GM12878 (cell line): ENCODE data around the gene YPEL4. TPM values are rescaled to one million over a fixed set of nuclear protein-coding genes. Genes with fewer than 3 reads are reported as not detected.

ENCODE experiments used
- ASH2L ChIP-seq: fragments of 300-600, 200-600 bp; sonication (generic); IDR thresholded peaks from 2 replicates; pipeline ENCODE4 v1.6.1; 2017; ENCODE audit warnings: low read depth, mild to moderate bottlenecking, borderline replicate concordance
- BCL3 ChIP-seq: IDR thresholded peaks from 2 replicates; pipeline ENCODE4 v1.6.1; 2011; ENCODE audit warnings: borderline replicate concordance, low read depth, mild to moderate bottlenecking, moderate library complexity, low read length; ENCODE audit not compliant: insufficient read depth, poor library complexity, severe bottlenecking
- BMI1 ChIP-seq: fragments of 450-650 bp; IDR thresholded peaks from 2 replicates; pipeline ENCODE4 v1.6.1; 2016; ENCODE audit warnings: mild to moderate bottlenecking, moderate library complexity, borderline replicate concordance
- CREB1 ChIP-seq: IDR thresholded peaks from 2 replicates; pipeline ENCODE4 v1.6.1; 2012; ENCODE audit warnings: low read depth, mild to moderate bottlenecking, inconsistent platforms
- EGR1 ChIP-seq, 2 experiments: IDR thresholded peaks; 1 replicate in 1 of 2; 2 replicates in 1 of 2; pipeline ENCODE4 v1.6.1; 2011 to 2012; ENCODE audit warnings: low read depth in 2 of 2, low read length in 2 of 2, borderline replicate concordance in 1 of 2, mild to moderate bottlenecking in 1 of 2, moderate library complexity in 1 of 2
- EP300 ChIP-seq, 2 experiments: fragments of 150-350 bp in 1 of 2; IDR thresholded peaks; 2 replicates each; pipeline ENCODE4 v1.6.1; 2011 to 2012; ENCODE audit warnings: low read depth in 2 of 2, low read length in 2 of 2, borderline replicate concordance in 1 of 2, improper control_type of control experiment in 1 of 2, inconsistent platforms in 1 of 2; ENCODE audit not compliant: control insufficient read depth in 1 of 2
- HDAC6 ChIP-seq: fragments of 200-600 bp; sonication (generic); IDR thresholded peaks from one replicate; pipeline ENCODE4 v1.8.0; 2017; ENCODE audit warnings: antibody characterized with exemption; ENCODE audit not compliant: unreplicated experiment
- PBX3 ChIP-seq: IDR thresholded peaks from 2 replicates; pipeline ENCODE4 v1.6.1; 2011; ENCODE audit warnings: mild to moderate bottlenecking, low read depth, low read length, moderate library complexity; ENCODE audit not compliant: insufficient replicate concordance
- SIN3A ChIP-seq: IDR thresholded peaks from 2 replicates; pipeline ENCODE4 v1.6.1; 2012; ENCODE audit warnings: low read depth, low read length, improper control_type of control experiment
- ZBED1 ChIP-seq: IDR thresholded peaks from 2 replicates; pipeline ENCODE4 v1.6.1; 2016; ENCODE audit warnings: borderline replicate concordance
- polyA plus RNA-seq, 11 experiments: library from polyadenylated mRNA; depleted of rRNA in 4 of 11; unstranded in 6 of 11; stranded (reverse) in 5 of 11; fragments of >200 nt; fragmentation: Nextera tagmentation in 4 of 11; fragmentation: Illumina TruSeq in 1 of 11; extraction: Ambion mirVana in 4 of 11; extraction: Trizol in 1 of 11; gene quantifications; 1 replicate in 1 of 11; 2 replicates in 10 of 11; pipeline versions ENCODE4 v1.2.1 to v1.2.3, GENCODE V29; 2011 to 2016; ENCODE audit warnings: inconsistent platforms in 2 of 11, missing spikeins in 2 of 11, low read depth in 1 of 11
- total RNA-seq, 4 experiments: library from RNA; depleted of rRNA in 3 of 4; stranded (reverse); fragments of >200 nt in 3 of 4; fragmentation: Illumina TruSeq in 1 of 4; extraction: Trizol in 1 of 4; gene quantifications; 2 replicates each; pipeline versions ENCODE4 v1.2.1 to v1.2.3, GENCODE V29; 2013 to 2021
- TF ChIP-seq, protein P1 (sequence below): fragments of 450-650 bp; IDR thresholded peaks from 2 replicates; pipeline ENCODE4 v1.6.1; 2016; ENCODE audit warnings: mild to moderate bottlenecking, moderate library complexity, borderline replicate concordance
- TF ChIP-seq, protein P2 (sequence below): IDR thresholded peaks from 2 replicates; pipeline ENCODE4 v1.6.1; 2011; ENCODE audit warnings: low read depth, low read length, improper control_type of control experiment, borderline replicate concordance
- TF ChIP-seq, protein P3 (sequence below): fragments of 450-650 bp; formaldehyde crosslinking; IDR thresholded peaks from 2 replicates; pipeline ENCODE4 v1.5.0; 2022; ENCODE audit warnings: mild to moderate bottlenecking, missing genetic modification characterization
- TF ChIP-seq, protein P4 (sequence below): fragments of 450-650 bp; IDR thresholded peaks from 2 replicates; pipeline ENCODE4 v1.6.1; 2014; ENCODE audit warnings: mild to moderate bottlenecking

The YPEL4 gene
- total and polyA plus RNA-seq, 10 of the 15 experiments (the other 5 are each of a cell fraction or from before 2014, with no cell fraction given) = 0.07 to 0.50 (median 0.13) TPM; not detected in 5

DNA sequence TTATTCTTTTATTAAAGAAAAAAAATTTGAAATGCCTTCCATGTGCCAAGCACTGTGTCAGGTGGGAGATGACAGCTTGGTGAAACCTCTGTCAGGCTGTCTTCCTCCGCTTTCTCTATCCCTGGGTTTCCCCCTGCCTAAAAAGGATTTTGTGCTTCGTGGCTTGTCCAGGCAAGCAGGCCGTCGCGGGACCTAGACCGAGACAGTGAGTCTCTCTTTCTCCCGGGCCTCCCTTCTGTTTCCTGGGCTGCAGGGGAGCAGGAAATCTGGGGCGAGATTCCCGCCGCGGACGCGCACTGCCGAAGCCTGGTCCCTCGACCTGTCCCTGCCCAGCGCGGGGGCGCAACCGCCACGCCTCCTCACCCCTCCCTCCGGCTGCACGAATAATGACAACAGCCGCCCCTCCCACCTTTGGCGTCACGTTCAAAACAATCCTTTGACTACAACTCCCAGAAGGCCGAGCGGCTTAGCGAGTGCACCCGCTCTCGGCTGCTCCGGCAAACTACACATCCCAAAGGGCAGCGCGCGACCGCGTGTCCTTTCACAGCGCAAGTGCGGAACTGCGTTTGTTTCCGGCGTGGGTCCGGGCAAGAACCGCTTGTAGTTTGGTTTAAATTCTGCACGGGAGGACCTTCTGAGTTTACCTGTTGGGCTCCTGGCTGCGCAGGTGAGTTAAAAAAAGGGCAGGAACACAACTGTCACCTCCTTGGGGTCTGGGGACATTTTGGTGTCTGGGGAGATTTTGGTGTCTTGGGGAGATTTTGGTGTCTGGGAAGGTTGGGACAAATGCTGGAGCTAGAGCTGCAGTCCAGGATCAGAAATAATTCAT is 7.7 kb upstream of the YPEL4 start, which contains the start of gene CLP1 (continued):
- TF ChIP-seq, protein P1, sequence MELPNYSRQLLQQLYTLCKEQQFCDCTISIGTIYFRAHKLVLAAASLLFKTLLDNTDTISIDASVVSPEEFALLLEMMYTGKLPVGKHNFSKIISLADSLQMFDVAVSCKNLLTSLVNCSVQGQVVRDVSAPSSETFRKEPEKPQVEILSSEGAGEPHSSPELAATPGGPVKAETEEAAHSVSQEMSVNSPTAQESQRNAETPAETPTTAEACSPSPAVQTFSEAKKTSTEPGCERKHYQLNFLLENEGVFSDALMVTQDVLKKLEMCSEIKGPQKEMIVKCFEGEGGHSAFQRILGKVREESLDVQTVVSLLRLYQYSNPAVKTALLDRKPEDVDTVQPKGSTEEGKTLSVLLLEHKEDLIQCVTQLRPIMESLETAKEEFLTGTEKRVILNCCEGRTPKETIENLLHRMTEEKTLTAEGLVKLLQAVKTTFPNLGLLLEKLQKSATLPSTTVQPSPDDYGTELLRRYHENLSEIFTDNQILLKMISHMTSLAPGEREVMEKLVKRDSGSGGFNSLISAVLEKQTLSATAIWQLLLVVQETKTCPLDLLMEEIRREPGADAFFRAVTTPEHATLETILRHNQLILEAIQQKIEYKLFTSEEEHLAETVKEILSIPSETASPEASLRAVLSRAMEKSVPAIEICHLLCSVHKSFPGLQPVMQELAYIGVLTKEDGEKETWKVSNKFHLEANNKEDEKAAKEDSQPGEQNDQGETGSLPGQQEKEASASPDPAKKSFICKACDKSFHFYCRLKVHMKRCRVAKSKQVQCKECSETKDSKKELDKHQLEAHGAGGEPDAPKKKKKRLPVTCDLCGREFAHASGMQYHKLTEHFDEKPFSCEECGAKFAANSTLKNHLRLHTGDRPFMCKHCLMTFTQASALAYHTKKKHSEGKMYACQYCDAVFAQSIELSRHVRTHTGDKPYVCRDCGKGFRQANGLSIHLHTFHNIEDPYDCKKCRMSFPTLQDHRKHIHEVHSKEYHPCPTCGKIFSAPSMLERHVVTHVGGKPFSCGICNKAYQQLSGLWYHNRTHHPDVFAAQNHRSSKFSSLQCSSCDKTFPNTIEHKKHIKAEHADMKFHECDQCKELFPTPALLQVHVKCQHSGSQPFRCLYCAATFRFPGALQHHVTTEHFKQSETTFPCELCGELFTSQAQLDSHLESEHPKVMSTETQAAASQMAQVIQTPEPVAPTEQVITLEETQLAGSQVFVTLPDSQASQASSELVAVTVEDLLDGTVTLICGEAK = peak; percentile 89
- TF ChIP-seq SIN3A = peak; percentile 94
- TF ChIP-seq, protein P2, sequence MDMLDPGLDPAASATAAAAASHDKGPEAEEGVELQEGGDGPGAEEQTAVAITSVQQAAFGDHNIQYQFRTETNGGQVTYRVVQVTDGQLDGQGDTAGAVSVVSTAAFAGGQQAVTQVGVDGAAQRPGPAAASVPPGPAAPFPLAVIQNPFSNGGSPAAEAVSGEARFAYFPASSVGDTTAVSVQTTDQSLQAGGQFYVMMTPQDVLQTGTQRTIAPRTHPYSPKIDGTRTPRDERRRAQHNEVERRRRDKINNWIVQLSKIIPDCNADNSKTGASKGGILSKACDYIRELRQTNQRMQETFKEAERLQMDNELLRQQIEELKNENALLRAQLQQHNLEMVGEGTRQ = peak; percentile 41; the same call in 1 of the 2 replicates
- no peak for TF ChIP-seq EP300 (IDR thresholded peaks at IDR 0.05; ENCODE audit: borderline replicate concordance in 1 of 2, control insufficient read depth in 1 of 2, low read depth in 2 of 2, low read length in 2 of 2)
- TF ChIP-seq, protein P3, sequence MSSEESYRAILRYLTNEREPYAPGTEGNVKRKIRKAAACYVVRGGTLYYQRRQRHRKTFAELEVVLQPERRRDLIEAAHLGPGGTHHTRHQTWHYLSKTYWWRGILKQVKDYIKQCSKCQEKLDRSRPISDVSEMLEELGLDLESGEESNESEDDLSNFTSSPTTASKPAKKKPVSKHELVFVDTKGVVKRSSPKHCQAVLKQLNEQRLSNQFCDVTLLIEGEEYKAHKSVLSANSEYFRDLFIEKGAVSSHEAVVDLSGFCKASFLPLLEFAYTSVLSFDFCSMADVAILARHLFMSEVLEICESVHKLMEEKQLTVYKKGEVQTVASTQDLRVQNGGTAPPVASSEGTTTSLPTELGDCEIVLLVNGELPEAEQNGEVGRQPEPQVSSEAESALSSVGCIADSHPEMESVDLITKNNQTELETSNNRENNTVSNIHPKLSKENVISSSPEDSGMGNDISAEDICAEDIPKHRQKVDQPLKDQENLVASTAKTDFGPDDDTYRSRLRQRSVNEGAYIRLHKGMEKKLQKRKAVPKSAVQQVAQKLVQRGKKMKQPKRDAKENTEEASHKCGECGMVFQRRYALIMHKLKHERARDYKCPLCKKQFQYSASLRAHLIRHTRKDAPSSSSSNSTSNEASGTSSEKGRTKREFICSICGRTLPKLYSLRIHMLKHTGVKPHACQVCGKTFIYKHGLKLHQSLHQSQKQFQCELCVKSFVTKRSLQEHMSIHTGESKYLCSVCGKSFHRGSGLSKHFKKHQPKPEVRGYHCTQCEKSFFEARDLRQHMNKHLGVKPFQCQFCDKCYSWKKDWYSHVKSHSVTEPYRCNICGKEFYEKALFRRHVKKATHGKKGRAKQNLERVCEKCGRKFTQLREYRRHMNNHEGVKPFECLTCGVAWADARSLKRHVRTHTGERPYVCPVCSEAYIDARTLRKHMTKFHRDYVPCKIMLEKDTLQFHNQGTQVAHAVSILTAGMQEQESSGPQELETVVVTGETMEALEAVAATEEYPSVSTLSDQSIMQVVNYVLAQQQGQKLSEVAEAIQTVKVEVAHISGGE (CRISPR knock-in tag) = no peak
- TF ChIP-seq CREB1 = peak; percentile 93
- TF ChIP-seq, protein P4, sequence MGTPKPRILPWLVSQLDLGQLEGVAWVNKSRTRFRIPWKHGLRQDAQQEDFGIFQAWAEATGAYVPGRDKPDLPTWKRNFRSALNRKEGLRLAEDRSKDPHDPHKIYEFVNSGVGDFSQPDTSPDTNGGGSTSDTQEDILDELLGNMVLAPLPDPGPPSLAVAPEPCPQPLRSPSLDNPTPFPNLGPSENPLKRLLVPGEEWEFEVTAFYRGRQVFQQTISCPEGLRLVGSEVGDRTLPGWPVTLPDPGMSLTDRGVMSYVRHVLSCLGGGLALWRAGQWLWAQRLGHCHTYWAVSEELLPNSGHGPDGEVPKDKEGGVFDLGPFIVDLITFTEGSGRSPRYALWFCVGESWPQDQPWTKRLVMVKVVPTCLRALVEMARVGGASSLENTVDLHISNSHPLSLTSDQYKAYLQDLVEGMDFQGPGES = 0 out of 2 replicates have a peak, but pooled peaks have one; percentile 24
- TF ChIP-seq BCL3 = no peak
- TF ChIP-seq BMI1 = no peak
- TF ChIP-seq EGR1 (IDR thresholded peaks at IDR 0.05; ENCODE audit: borderline replicate concordance in 1 of 2, low read depth in 2 of 2, low read length in 2 of 2) = peak; percentile 3 to 97
- TF ChIP-seq ASH2L = no peak
- TF ChIP-seq ZBED1 = no peak
- peak; percentile 1 for TF ChIP-seq PBX3
- no peak for TF ChIP-seq HDAC6
